AG04450 (cell line): ENCODE results near the gene FARS2. TPM values are rescaled to one million over a fixed set of nuclear protein-coding genes. Genes with fewer than 3 reads are reported as not detected.

Experiments used
- CTCF ChIA-PET: fragments of 300-600, 350-600 bp; formaldehyde crosslinking; extraction: SDS; loops from one replicate; lab custom pipeline; 2022; ENCODE audit warnings: antibody characterized with exemption, inconsistent platforms; lab: Charles Lee
- POLR2A ChIA-PET: fragments of 350-600 bp; formaldehyde crosslinking; extraction: SDS; loops from one replicate; lab custom pipeline; 2021; ENCODE audit warnings: antibody characterized with exemption, inconsistent platforms; lab: Yijun Ruan, JAX
- DNase-seq: peaks from one replicate; pipeline ENCODE4 v3.0.0-alpha.2; 2011; ENCODE audit warnings: low read depth, low spot score
- H3K27ac ChIP-seq: one replicate; pipeline ENCODE4 v1.5.1; 2012; ENCODE audit warnings: low read depth, low read length, control low read depth
- H3K27me3 ChIP-seq: one replicate; pipeline ENCODE4 v1.6.0; 2012; ENCODE audit warnings: low read length; ENCODE audit not compliant: control insufficient read depth, insufficient read depth
- H3K4me3 ChIP-seq: 2 replicates; pipeline ENCODE4 v1.5.1; 2011; ENCODE audit warnings: mild to moderate bottlenecking, low read depth, low read length, control low read depth
- H3K9me3 ChIP-seq: 2 replicates; pipeline ENCODE4 v1.5.1; 2012; ENCODE audit warnings: low read length; ENCODE audit not compliant: control insufficient read depth, insufficient read depth
- polyA plus RNA-seq: library from polyadenylated mRNA; depleted of rRNA; stranded (reverse); fragments of >200 nt; gene quantifications from 2 replicates; pipeline ENCODE4 v1.2.3, GENCODE V29; 2011
- TF ChIP-seq, protein P1 (sequence below): IDR thresholded peaks from 2 replicates; pipeline ENCODE4 v1.5.1; 2011; ENCODE audit warnings: low read depth, low read length, control low read depth, inconsistent platforms

Gene FARS2
- polyA plus RNA-seq, 1 experiment = 14.0 TPM

DNA sequence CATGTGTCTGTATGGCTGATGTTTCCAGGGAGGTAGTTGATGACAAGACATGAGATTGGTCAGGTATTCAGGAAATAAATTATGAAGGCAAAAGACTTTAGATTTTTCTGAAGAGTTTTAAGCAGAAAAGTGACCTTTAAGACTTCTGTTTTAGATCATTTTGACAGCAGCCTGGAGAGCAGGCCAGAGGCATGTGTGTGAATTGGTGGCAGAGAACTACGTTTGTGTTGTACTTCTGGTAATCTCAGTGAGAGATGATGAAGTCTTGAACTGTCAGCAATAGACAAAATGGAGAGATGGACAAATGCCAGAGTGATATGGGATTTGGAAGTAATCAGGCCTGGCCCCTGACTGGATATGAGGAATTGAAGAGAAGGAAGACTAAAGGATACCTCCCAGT lies 30.8 kb downstream of the FARS2 start:
- Histone ChIP-seq H3K4me3 (no peak overlapping the region), H3K9me3 (no peaks in the 10 kb centered on the region), H3K27ac (no peak overlapping the region), H3K27me3 (no peaks in the 10 kb centered on the region)
- ChIA-PET CTCF (no interaction called here), POLR2A (no interaction called here)
- TF ChIP-seq, protein P1, sequence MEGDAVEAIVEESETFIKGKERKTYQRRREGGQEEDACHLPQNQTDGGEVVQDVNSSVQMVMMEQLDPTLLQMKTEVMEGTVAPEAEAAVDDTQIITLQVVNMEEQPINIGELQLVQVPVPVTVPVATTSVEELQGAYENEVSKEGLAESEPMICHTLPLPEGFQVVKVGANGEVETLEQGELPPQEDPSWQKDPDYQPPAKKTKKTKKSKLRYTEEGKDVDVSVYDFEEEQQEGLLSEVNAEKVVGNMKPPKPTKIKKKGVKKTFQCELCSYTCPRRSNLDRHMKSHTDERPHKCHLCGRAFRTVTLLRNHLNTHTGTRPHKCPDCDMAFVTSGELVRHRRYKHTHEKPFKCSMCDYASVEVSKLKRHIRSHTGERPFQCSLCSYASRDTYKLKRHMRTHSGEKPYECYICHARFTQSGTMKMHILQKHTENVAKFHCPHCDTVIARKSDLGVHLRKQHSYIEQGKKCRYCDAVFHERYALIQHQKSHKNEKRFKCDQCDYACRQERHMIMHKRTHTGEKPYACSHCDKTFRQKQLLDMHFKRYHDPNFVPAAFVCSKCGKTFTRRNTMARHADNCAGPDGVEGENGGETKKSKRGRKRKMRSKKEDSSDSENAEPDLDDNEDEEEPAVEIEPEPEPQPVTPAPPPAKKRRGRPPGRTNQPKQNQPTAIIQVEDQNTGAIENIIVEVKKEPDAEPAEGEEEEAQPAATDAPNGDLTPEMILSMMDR = no peak
- DNase-seq = no peak

DNA sequence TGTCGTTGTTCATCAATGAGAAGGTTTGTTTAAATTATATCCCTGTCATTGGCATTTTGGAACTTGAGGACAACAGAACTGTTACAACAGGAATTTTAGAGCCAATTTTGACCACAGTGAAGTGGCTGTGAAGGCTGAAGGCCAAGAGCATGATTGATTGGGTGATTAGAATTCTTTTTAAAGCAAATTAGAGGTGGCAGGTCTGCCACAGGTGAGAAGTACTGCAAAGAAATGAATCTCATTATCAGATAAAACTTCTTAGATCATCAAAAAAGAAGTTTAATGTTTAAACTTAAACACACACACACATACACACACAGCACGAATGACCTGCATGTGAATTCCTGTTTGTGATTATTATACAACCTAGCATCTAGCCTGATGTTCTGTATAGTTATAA lies 32.4 kb downstream of the FARS2 start:
- CTCF ChIA-PET = no interaction called here
- POLR2A ChIA-PET = no interaction called here

DNA sequence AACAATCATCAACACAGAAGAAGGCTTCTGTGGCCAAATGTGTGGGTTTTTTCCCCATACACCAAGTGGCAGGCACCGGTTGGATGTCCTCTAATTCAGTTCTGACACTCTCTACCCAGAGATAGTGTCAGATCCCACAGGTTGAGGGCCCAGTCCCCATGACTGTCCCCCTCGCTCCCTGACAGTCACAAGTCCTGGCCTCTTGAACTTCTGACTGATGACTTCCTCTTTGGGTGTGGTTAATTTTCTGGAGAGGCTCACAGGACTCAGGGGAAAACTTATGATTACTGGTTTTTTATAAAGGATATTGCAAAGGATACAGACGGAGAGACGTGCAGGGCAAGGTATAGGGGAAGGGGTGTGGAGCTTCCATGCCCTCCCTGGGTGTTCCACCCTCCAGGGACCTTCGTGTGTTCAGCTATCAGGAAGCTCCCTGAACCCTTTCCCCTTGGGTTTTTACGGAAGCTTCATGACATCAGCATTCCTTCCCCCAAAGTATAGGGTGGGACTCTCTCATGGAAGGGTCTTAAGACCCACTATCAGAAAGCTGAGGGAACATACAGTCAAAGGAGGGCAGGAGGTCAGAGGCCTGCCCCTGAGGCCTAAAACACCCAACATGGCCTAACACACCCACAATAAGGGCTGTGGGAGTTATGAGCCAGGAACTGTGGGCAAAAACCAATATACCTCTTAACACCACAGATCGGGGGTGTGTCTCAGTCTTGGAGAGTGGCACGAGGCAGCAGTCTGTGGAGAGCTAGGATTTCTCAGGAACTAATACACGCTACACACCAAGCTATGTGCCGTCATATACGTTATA lies 33.3 kb downstream of the FARS2 start:
- Histone ChIP-seq H3K9me3 (no peaks in the 10 kb centered on the region), H3K4me3 (no peak overlapping the region), H3K27me3 (no peaks in the 10 kb centered on the region), H3K27ac (no peak overlapping the region)
- TF ChIP-seq, protein P1 = no peak
- no peak for DNase-seq
- POLR2A ChIA-PET = interaction anchor here (0.5 kb wide), 1 partner anchor 290 kb away, joined by 5 read pairs; no protein-coding TSS in a partner anchor
- CTCF ChIA-PET = no interaction called here

More for the DNA sequence above, 32.4 kb downstream of the FARS2 start:
- no peaks in the 10 kb centered on the region for H3K27me3 ChIP-seq
- no peaks in the 10 kb centered on the region for H3K9me3 ChIP-seq
- no peak overlapping the region for H3K4me3 ChIP-seq
- TF ChIP-seq, protein P1 = no peak
- no peak overlapping the region for H3K27ac ChIP-seq
- DNase-seq = no peak

DNA sequence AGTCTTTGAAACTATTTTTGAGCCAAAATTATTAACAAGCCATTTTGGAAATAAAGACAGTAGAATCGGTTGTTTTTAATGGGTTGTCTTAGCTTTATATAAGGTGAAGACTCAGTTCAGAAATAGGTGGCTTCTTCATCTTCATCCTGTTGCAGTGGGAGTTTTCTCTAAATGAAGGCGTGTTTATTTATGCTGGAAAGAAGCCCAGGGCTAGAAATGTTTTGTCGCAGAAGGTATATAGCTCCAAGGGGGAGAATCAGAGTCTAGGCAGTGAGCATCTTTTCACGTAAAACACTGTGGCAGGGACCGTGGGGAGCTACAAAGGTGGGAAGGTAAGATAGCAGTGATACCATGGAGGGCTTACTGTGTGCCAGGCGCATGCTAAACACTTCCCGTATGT lies 34.3 kb downstream of the FARS2 start:
- DNase-seq = no peak
- no peak overlapping the region for H3K4me3 ChIP-seq
- H3K27ac ChIP-seq = no peak overlapping the region
- H3K27me3 ChIP-seq = no peaks in the 10 kb centered on the region
- H3K9me3 ChIP-seq = no peaks in the 10 kb centered on the region
- ChIA-PET CTCF (interaction anchor here (0.7 kb wide), 1 partner anchor 13 kb away, joined by 6 read pairs; no protein-coding TSS in a partner anchor), POLR2A (no interaction called here)
- TF ChIP-seq, protein P1 = no peak

DNA sequence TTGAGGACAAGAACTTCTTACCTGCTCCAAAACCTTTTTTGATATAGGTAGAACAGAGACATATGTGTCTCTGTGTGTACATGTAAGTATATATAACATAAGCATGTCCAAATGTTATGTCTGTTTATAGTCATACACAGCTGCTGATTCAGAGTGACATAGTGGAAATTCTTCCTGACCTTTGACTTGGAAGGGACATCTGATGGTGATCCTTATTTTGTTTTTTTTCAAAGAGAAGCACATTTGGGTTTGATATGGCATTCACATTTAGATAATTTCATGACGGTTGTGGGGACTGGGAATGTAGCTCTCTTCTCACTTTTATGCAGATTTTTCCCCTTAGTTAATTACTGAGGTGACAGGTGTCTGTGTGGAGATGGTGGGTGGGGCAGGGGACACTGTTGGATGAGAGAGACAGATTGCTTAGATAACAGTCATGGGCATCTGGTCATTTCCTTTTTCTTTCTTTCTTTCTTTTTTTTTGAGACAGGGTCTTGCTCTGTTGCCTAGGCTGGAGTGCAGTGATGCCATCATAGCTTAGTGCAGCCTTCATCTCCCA lies 39.0 kb downstream of the FARS2 start:
- ChIA-PET POLR2A (no interaction called here), CTCF (interaction anchor here (1.1 kb wide), 1 partner anchor 156 kb away, joined by 3 read pairs; no protein-coding TSS in a partner anchor)
- H3K27ac ChIP-seq = no peak overlapping the region
- no peaks in the 10 kb centered on the region for H3K27me3 ChIP-seq
- TF ChIP-seq, protein P1 = no peak
- no peak overlapping the region for H3K4me3 ChIP-seq
- no peak for DNase-seq
- no peaks in the 10 kb centered on the region for H3K9me3 ChIP-seq
